Muscle of back (tissue), 11 donors: ENCODE data around the gene CD22. TPM values are rescaled to one million over a fixed set of nuclear protein-coding genes. Genes with fewer than 3 reads are reported as not detected.

Source experiments
- DNase-seq, 3 donors: peaks; one replicate each; pipeline versions ENCODE4 v3.0.0 to v3.0.0-alpha.2; 2013
- polyA plus RNA-seq, 10 donors: library from polyadenylated mRNA; unstranded; fragments of 120-200 nt; gene quantifications; one replicate each; pipeline ENCODE4 v1.2.1, GENCODE V29; 2013; ENCODE audit not compliant: insufficient read length in 10 of 10

CD22 gene
- polyA plus RNA-seq, 10 donors = 0.39 to 7.4 (median 1.2) TPM

GRCh38 chr19:35383536-35383935 is 54.5 kb downstream of the CD22 start:
- DNase-seq = no peak

GRCh38 chr19:35388277-35389054 is 59.5 kb downstream of the CD22 start:
- no peak for DNase-seq

- DNase-seq = no peak
These were observed 60.3 kb downstream of the CD22 start for GRCh38 chr19:35389192-35389861.

GRCh38 chr19:35392742-35393715 is 64.0 kb downstream of the CD22 start:
- DNase-seq = no peak

DNA sequence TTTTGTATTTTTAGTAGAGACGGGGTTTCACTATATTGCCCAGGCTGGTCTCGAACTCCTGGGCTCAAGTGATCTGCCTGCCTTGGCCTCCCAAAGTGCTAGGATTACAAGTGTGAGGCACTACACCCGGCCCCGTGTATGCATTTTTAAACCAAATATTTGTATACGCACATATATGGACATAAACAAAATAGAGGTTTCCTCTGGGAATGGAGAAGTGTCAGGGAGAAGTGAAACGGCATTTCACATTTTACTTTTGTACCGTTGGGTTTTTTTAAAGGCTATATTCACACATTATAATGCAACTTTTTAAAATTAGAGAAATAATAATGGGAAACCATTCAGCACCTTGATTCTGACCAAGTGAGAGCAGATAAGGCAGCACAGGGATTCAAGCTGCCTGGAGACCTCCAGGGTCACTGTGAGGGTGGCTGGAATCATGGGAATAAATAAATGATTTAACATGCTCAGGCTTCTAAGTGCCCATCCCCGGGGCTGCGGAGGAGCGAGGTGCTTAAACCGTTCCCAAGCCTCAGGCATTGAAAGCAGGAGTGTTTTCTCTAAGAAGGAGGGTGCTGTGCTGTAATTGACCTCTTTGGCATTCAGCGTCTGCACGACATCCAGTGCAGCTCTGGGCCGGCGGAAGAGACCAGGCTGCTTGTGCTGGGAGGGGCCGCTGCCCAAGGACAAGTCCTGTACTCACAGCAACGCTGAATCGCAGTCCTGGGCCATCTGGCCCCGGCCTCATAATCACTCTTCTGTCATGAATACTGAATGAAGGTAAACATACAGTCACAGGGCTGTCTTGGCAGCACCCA is 66.6 kb downstream of the CD22 start:
- no peak for DNase-seq

GRCh38 chr19:35396240-35396885 is 67.4 kb downstream of the CD22 start:
- DNase-seq = no peak

Other genes starting within 250 kb of the CD22 start
- 10 to 100 TPM in 2 of 10 donors, 1 to 10 TPM in 1, under 1 TPM in 3, not detected in 4; 0.34 to 12.8 (median 0.80) TPM for gene FXYD3, start 213.4 kb upstream of the CD22 start, polyA plus RNA-seq
- gene LGI4, start 194.1 kb upstream of the CD22 start, polyA plus RNA-seq = 10 to 100 TPM in 8 of 10 donors, 1 to 10 TPM in 2; 9.1 to 15.8 (median 11.1) TPM
- 100 to 1,000 TPM; 138 to 257 (median 215) TPM for gene FXYD1, start 190.4 kb upstream of the CD22 start, polyA plus RNA-seq
- gene FXYD7, start 185.9 kb upstream of the CD22 start, polyA plus RNA-seq = 1 to 10 TPM in 4 of 10 donors, under 1 TPM in 6; 0.42 to 2.4 (median 0.89) TPM
- gene FXYD5, start 174.5 kb upstream of the CD22 start, polyA plus RNA-seq = 10 to 100 TPM; 16.8 to 41.1 (median 22.9) TPM
- under 1 TPM in 1 of 10 donors, not detected in 9; 0.19 TPM for gene FAM187B, start 100.4 kb upstream of the CD22 start, polyA plus RNA-seq
- 1 to 10 TPM; 3.6 to 8.6 (median 6.1) TPM for gene LSR, start 80.2 kb upstream of the CD22 start, polyA plus RNA-seq
- gene USF2, start 60.2 kb upstream of the CD22 start, polyA plus RNA-seq = 100 to 1,000 TPM in 9 of 10 donors, 10 to 100 TPM in 1; 94.8 to 113 (median 107) TPM
- gene HAMP, start 46.7 kb upstream of the CD22 start, polyA plus RNA-seq = under 1 TPM in 4 of 10 donors, not detected in 6; 0.05 to 0.28 (median 0.15) TPM
- 1 to 10 TPM in 2 of 10 donors, under 1 TPM in 8; 0.32 to 2.2 (median 0.48) TPM for gene MAG, start 37.0 kb upstream of the CD22 start, polyA plus RNA-seq
- under 1 TPM in 1 of 10 donors, not detected in 9; 0.10 TPM for gene FFAR1, start 18.7 kb downstream of the CD22 start, polyA plus RNA-seq
- under 1 TPM in 5 of 10 donors, not detected in 5; 0.13 to 0.28 (median 0.21) TPM for gene FFAR3, start 29.3 kb downstream of the CD22 start, polyA plus RNA-seq
- under 1 TPM in 1 of 10 donors, not detected in 9; 0.07 TPM for gene GPR42, start 41.9 kb downstream of the CD22 start, polyA plus RNA-seq
- gene FFAR2, start 119.1 kb downstream of the CD22 start, polyA plus RNA-seq = under 1 TPM in 7 of 10 donors, not detected in 3; 0.11 to 0.49 (median 0.15) TPM
- gene KRTDAP, start 161.3 kb downstream of the CD22 start, polyA plus RNA-seq = 100 to 1,000 TPM in 1 of 10 donors, 10 to 100 TPM in 1, 1 to 10 TPM in 1, not detected in 7; 1.2 to 195 (median 65.7) TPM
- gene DMKN, start 184.5 kb downstream of the CD22 start, polyA plus RNA-seq = 10 to 100 TPM in 2 of 10 donors, 1 to 10 TPM in 5, under 1 TPM in 3; 0.46 to 53.6 (median 1.5) TPM
- gene SBSN, start 199.1 kb downstream of the CD22 start, polyA plus RNA-seq = 10 to 100 TPM in 1 of 10 donors, 1 to 10 TPM in 1, under 1 TPM in 2, not detected in 6; 0.15 to 19.3 (median 0.72) TPM
- gene GAPDHS, start 204.3 kb downstream of the CD22 start, polyA plus RNA-seq = not detected
- gene TMEM147, start 216.4 kb downstream of the CD22 start, polyA plus RNA-seq = 10 to 100 TPM; 40.3 to 49.6 (median 45.1) TPM
- under 1 TPM in 1 of 10 donors, not detected in 9; 0.04 TPM for gene ATP4A, start 234.5 kb downstream of the CD22 start, polyA plus RNA-seq